COR-L47 (cell line): ENCODE results near the gene ZNF382.

Source experiments
- DNase-seq: peaks from one replicate; lab custom pipeline; 2025; lab: John Stamatoyannopoulos, UW

ZNF382 gene

GRCh38 chr19:36679455-36679854 lies 74.3 kb downstream of the ZNF382 start:
- DNase-seq, result no peak
